GM18511 (cell line): ENCODE measurements around the gene DAG1.

Source experiments
- ATAC-seq: cut with Tn5 transposase; IDR thresholded peaks from one replicate; pipeline ENCODE4 v1.9.1; 2021; ENCODE audit warnings: mild to moderate bottlenecking, moderate library complexity; ENCODE audit not compliant: unreplicated experiment

Gene DAG1

GRCh38 chr3:49512781-49513355 is 42.8 kb downstream of the DAG1 start:
- ATAC-seq: no peak

- no peak for ATAC-seq
These were observed 43.5 kb downstream of the DAG1 start for GRCh38 chr3:49513494-49514124.

- ATAC-seq: no peak
These were observed 47.9 kb downstream of the DAG1 start for GRCh38 chr3:49518016-49518415.

GRCh38 chr3:49518441-49518840 is 48.4 kb downstream of the DAG1 start:
- ATAC-seq: no peak

- ATAC-seq: no peak
These were observed 49.2 kb downstream of the DAG1 start for GRCh38 chr3:49519296-49519695.

- no peak for ATAC-seq
These were observed 49.9 kb downstream of the DAG1 start for GRCh38 chr3:49519916-49520385.

- no peak for ATAC-seq
These were observed 54.0 kb downstream of the DAG1 start for GRCh38 chr3:49523756-49524747.

- no peak for ATAC-seq
These were observed 59.5 kb downstream of the DAG1 start for GRCh38 chr3:49529567-49529966.

GRCh38 chr3:49530231-49530630 is 60.2 kb downstream of the DAG1 start:
- no peak for ATAC-seq

GRCh38 chr3:49530701-49531100 is 60.6 kb downstream of the DAG1 start:
- ATAC-seq: no peak

- no peak for ATAC-seq
These were observed 61.2 kb downstream of the DAG1 start for GRCh38 chr3:49531218-49531617.

GRCh38 chr3:49531715-49532114 is 61.6 kb downstream of the DAG1 start:
- no peak for ATAC-seq

GRCh38 chr3:49533031-49533430 is 63.0 kb downstream of the DAG1 start:
- no peak for ATAC-seq

GRCh38 chr3:49533786-49534519 is 63.9 kb downstream of the DAG1 start:
- no peak for ATAC-seq

- no peak for ATAC-seq
These were observed 64.7 kb downstream of the DAG1 start for GRCh38 chr3:49534581-49535441.

- no peak for ATAC-seq
These were observed 66.2 kb downstream of the DAG1 start for GRCh38 chr3:49535971-49536874.

- no peak for ATAC-seq
These were observed 66.9 kb downstream of the DAG1 start for GRCh38 chr3:49536875-49537533.
